Stimulated activated naive CD8-positive, alpha-beta T cell treated with anti-CD3 and anti-CD28 coated beads, Interleukin-15, amount 100 ng/mL, for 72 hours (primary cell): ENCODE measurements around the gene MAST4.

Experiments
- ATAC-seq: fragments of 150-1000 bp; cut with Tn5 transposase; 2 replicates; pipeline ENCODE4 v1.10.0; 2021; ENCODE audit warnings: mild to moderate bottlenecking, moderate library complexity
- DNase-seq, 2 donors: peaks; one replicate each; pipeline ENCODE4 v3.0.0; 2021 to 2022
- H3K27ac Mint-ChIP-seq, 2 donors: one replicate each; pipeline ENCODE4 v1.8.0; 2022; ENCODE audit warnings: mild to moderate bottlenecking in 2 of 2, mixed read lengths in 2 of 2, moderate library complexity in 2 of 2
- H3K27me3 Mint-ChIP-seq: one replicate; pipeline ENCODE4 v1.8.0; 2022; ENCODE audit warnings: mixed read lengths
- H3K4me1 Mint-ChIP-seq: one replicate; pipeline ENCODE4 v1.8.0; 2022; ENCODE audit warnings: mild to moderate bottlenecking, mixed read lengths
- H3K4me3 Mint-ChIP-seq, 2 donors: one replicate each; pipeline ENCODE4 v1.8.0; 2022; ENCODE audit warnings: mild to moderate bottlenecking in 2 of 2, mixed read lengths in 2 of 2, moderate library complexity in 1 of 2
- H3K9me3 Mint-ChIP-seq, 2 donors: one replicate each; pipeline ENCODE4 v1.8.0; 2022; ENCODE audit warnings: mixed read lengths in 2 of 2

Gene MAST4

GRCh38 chr5:66992547-66992946, 396.4 kb downstream of the MAST4 start:
- Mint-ChIP-seq H3K9me3 (no peaks in the 10 kb centered on the region), H3K4me3 (no peak overlapping the region), H3K27me3 (peaks cover 7% of the 10 kb centered on the region), H3K4me1 (peaks cover 15% of the 10 kb centered on the region), H3K27ac (peak overlapping the region in 1 of 2 donors; percentile 52)
- no peak for ATAC-seq
- DNase-seq, result no peak

GRCh38 chr5:66993448-66993847, 397.3 kb downstream of the MAST4 start:
- Mint-ChIP-seq H3K27ac (no peak overlapping the region), H3K4me3 (no peak overlapping the region), H3K4me1 (peaks cover 15% of the 10 kb centered on the region), H3K27me3 (peaks cover 7% of the 10 kb centered on the region), H3K9me3 (no peaks in the 10 kb centered on the region)
- ATAC-seq (no peak), DNase-seq (no peak)

GRCh38 chr5:66993882-66994281, 397.7 kb downstream of the MAST4 start:
- H3K27ac Mint-ChIP-seq, result no peak overlapping the region
- H3K4me3 Mint-ChIP-seq, result no peak overlapping the region
- DNase-seq (no peak), ATAC-seq (no peak)
- peaks cover 15% of the 10 kb centered on the region for H3K4me1 Mint-ChIP-seq
- no peaks in the 10 kb centered on the region for H3K9me3 Mint-ChIP-seq
- H3K27me3 Mint-ChIP-seq, result peaks cover 7% of the 10 kb centered on the region

GRCh38 chr5:66994790-66995189, 398.6 kb downstream of the MAST4 start:
- Mint-ChIP-seq H3K4me3 (no peak overlapping the region), H3K27ac (no peak overlapping the region), H3K4me1 (peaks cover 15% of the 10 kb centered on the region), H3K27me3 (peaks cover 7% of the 10 kb centered on the region), H3K9me3 (no peaks in the 10 kb centered on the region)
- ATAC-seq, result no peak
- DNase-seq, result no peak

GRCh38 chr5:67000794-67001475, 404.7 kb downstream of the MAST4 start:
- DNase-seq (no peak), ATAC-seq (no peak)
- H3K4me3 Mint-ChIP-seq, result no peak overlapping the region
- peaks cover 40% of the 10 kb centered on the region for H3K4me1 Mint-ChIP-seq
- no peaks in the 10 kb centered on the region for H3K9me3 Mint-ChIP-seq
- H3K27me3 Mint-ChIP-seq, result no peaks in the 10 kb centered on the region
- no peak overlapping the region for H3K27ac Mint-ChIP-seq

GRCh38 chr5:67002832-67003684, 406.9 kb downstream of the MAST4 start:
- DNase-seq (no peak), ATAC-seq (no peak)
- H3K4me3 Mint-ChIP-seq, result no peak overlapping the region
- H3K9me3 Mint-ChIP-seq, result no peaks in the 10 kb centered on the region
- peaks cover 59% of the 10 kb centered on the region for H3K4me1 Mint-ChIP-seq
- no peaks in the 10 kb centered on the region for H3K27me3 Mint-ChIP-seq
- no peak overlapping the region for H3K27ac Mint-ChIP-seq

GRCh38 chr5:67003685-67003934, 407.4 kb downstream of the MAST4 start:
- Mint-ChIP-seq H3K4me1 (peaks cover 65% of the 10 kb centered on the region), H3K27me3 (no peaks in the 10 kb centered on the region), H3K27ac (no peak overlapping the region), H3K4me3 (peak overlapping the region; percentile 30 to 64), H3K9me3 (no peaks in the 10 kb centered on the region)
- DNase-seq (no peak), ATAC-seq (no peak)

- Mint-ChIP-seq H3K27ac (peak overlapping the region; percentile 89 to 98), H3K27me3 (no peaks in the 10 kb centered on the region), H3K9me3 (no peaks in the 10 kb centered on the region), H3K4me3 (peak overlapping the region; percentile 94 to 98), H3K4me1 (peaks cover 70% of the 10 kb centered on the region)
- peak; percentile 91 for ATAC-seq
- peak; percentile 86 to 93 for DNase-seq
Measured at GRCh38 chr5:67003935-67004729, 407.9 kb downstream of the MAST4 start.

- Mint-ChIP-seq H3K9me3 (no peaks in the 10 kb centered on the region), H3K4me3 (peak overlapping the region; percentile 94 to 98), H3K27me3 (no peaks in the 10 kb centered on the region), H3K4me1 (peaks cover 77% of the 10 kb centered on the region), H3K27ac (peak overlapping the region; percentile 89 to 98)
- no peak for DNase-seq
- ATAC-seq, result no peak
Measured at GRCh38 chr5:67004730-67005350, 408.6 kb downstream of the MAST4 start.

GRCh38 chr5:67005737-67006499, 409.7 kb downstream of the MAST4 start:
- peak overlapping the region; percentile 6 to 89 for H3K27ac Mint-ChIP-seq
- no peaks in the 10 kb centered on the region for H3K27me3 Mint-ChIP-seq
- peak overlapping the region; percentile 94 to 98 for H3K4me3 Mint-ChIP-seq
- no peak for DNase-seq
- no peak for ATAC-seq
- H3K9me3 Mint-ChIP-seq, result no peaks in the 10 kb centered on the region
- H3K4me1 Mint-ChIP-seq, result peaks cover 88% of the 10 kb centered on the region

GRCh38 chr5:67006500-67006848, 410.3 kb downstream of the MAST4 start:
- Mint-ChIP-seq H3K27me3 (no peaks in the 10 kb centered on the region), H3K27ac (peak overlapping the region in 1 of 2 donors; percentile 17), H3K4me3 (peak overlapping the region; percentile 94 to 98), H3K4me1 (peaks cover 93% of the 10 kb centered on the region), H3K9me3 (no peaks in the 10 kb centered on the region)
- DNase-seq, result no peak
- ATAC-seq, result no peak

- no peak overlapping the region for H3K27ac Mint-ChIP-seq
- H3K4me3 Mint-ChIP-seq, result peak overlapping the region in 1 of 2 donors; percentile 13
- ATAC-seq, result no peak
- H3K27me3 Mint-ChIP-seq, result no peaks in the 10 kb centered on the region
- no peak for DNase-seq
- peaks cover 94% of the 10 kb centered on the region for H3K4me1 Mint-ChIP-seq
- H3K9me3 Mint-ChIP-seq, result no peaks in the 10 kb centered on the region
Measured at GRCh38 chr5:67009028-67009427, 412.8 kb downstream of the MAST4 start.

GRCh38 chr5:67010684-67011409, 414.7 kb downstream of the MAST4 start:
- Mint-ChIP-seq H3K4me1 (peaks cover 97% of the 10 kb centered on the region), H3K27ac (peak overlapping the region in 1 of 2 donors; percentile 33)
- no peak for DNase-seq

GRCh38 chr5:67011422-67011821, 415.2 kb downstream of the MAST4 start:
- peaks cover 94% of the 10 kb centered on the region for H3K4me1 Mint-ChIP-seq
- DNase-seq (no peak), ATAC-seq (no peak)

More at GRCh38 chr5:67010684-67011409, 414.7 kb downstream of the MAST4 start:
- Mint-ChIP-seq H3K9me3 (no peaks in the 10 kb centered on the region), H3K27me3 (no peaks in the 10 kb centered on the region), H3K4me3 (no peak overlapping the region)
- ATAC-seq, result no peak

More at GRCh38 chr5:67011422-67011821, 415.2 kb downstream of the MAST4 start:
- Mint-ChIP-seq H3K4me3 (peak overlapping the region; percentile 7 to 36), H3K27ac (no peak overlapping the region), H3K27me3 (no peaks in the 10 kb centered on the region), H3K9me3 (no peaks in the 10 kb centered on the region)
